HG03108 (cell line): ENCODE results near the gene CHKA.

ENCODE experiments used
- ATAC-seq: cut with Tn5 transposase; IDR thresholded peaks from one replicate; pipeline ENCODE4 v1.9.1; 2021; ENCODE audit warnings: moderate library complexity; ENCODE audit not compliant: unreplicated experiment

Gene CHKA

GRCh38 chr11:68143310-68143689 is 22.1 kb upstream of the CHKA start:
- ATAC-seq, result no peak

DNA sequence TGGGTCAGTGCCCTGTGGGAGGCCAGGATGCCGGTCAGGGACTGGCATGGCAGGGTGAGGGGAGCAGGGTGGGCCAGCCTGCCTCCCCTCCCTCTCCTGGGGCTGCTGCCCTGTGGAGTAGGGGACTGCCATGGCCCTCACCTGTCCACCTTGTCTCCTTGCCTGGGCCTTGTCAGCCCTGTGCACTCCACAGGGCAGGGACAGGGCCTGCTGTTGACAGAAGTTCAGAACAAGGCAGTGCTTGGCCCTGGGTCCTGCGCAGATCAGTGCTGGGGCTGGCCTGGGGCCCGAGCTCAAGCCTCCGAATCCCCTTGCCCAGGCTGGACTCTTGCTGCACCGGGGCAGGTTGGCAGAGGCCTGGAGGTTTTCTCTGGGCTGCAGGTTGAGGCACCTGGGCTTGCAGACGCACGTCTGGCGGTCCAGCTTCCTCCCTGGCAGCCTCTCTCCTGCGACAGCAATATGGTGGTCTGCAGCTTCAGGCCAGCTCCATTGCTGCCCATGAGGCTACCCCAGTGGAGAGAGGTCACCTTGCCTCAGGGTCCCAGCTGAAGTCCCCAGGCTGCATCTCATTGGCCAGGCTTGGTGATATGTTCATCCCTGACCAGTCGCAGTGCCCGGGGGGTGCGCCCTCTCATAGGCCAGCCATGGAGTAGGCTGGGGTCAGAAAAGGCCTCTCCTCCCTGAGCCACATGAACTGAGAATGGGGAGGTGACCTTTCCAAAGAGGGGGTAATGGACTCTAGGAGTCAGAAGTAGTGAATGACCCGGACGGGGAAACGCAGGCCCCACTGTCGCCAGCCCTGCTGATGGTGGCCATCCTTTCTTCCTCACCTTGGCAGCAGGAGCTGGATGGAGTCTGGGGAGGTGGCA is 21.5 kb upstream of the CHKA start:
- no peak for ATAC-seq

DNA sequence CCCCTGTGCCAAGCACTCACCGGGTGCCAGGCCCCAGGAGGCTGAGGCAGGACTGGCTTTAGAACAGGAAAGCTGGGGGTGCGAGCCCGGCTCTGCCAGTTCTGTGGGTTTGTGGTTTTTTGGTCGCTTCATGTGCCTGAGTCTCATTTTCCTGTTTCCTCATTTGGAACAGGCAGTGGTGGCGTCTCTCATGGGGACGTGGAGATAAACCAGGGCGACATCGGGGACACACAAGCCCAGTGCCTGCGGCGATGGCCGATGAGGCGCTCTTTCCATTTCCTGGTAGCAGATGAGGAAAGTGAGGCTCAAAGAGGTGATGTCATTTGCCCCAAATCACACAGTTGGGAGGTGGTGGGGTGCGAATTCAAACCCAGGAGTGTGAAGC is 20.8 kb upstream of the CHKA start:
- no peak for ATAC-seq

DNA sequence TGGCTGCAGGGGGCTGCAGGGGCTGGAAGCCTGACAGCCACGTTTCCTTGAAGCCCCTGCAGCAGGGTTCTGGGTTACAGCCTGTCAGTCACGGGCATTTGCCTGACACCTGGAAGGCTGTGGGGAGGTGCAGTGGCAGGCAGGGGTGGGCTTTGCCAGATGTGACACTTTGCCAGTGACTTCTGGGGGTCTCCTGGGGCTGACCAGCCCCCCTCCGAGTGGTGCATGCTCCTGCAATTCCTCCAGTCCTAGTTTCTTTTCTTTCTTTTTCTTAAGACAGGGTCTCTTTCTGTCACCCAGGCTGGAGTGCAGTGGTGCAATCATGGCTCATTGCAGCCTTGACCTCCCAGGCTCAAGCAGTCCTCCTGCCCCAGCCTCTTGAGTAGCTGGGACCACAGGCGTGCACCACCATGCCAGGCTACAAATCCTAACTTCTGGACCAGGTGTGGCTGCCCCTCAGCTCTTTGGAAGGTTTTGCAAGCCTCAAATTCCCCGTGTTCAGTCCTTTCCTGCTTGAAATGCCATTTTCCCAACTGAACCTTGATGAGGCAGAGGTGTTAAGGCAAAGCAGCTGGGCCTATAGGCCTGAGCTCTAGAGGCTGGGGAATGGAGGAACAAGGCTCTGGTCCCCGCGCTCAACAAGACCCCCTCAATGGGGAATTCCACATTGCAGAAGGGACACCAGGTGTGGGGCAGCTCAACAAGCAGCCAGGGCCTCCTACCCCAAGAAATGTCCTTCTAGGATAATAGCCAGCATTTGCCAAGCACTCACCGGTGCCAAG is 20.2 kb upstream of the CHKA start:
- no peak for ATAC-seq

- no peak for ATAC-seq
Observed at GRCh38 chr11:68140496-68141245, 19.5 kb upstream of the CHKA start.

DNA sequence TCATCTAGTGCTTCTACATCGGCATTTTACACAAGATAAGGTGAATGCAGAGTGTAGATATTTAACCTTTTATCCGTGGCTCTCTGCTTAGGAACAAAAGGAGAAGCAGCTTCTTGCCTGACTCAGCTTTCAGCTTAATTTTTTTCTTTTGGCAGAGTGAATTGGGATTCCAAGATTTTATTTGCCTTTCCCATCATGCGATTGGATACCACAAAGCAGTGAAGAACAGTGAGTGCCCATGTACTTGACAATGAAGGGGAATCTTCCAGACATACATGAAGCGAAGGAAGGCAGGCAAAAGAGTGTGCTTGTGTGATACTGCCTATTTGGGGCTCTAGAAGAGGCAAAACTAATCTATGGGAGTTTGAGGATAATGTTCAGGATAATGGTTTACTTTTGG is 17.0 kb upstream of the CHKA start:
- no peak for ATAC-seq

DNA sequence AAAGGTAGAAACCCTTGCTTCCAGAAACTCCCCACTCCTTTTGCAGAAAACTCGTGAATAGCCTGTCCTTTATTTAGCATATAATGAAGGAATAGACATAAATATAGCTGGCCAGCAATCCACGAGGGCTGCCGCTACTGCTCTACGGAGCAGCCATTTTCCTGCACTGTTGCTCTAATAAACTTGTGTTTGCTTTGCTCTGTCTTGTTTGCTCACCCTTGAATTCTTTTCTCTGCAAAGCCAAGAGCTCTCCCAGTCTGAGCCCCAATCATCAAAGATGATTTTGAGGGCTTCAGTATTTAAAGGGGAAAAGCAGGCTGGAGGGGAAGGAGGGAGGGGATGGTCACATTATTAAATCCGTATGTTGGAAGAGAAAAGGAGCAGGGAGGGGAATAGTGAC is 16.6 kb upstream of the CHKA start:
- no peak for ATAC-seq

DNA sequence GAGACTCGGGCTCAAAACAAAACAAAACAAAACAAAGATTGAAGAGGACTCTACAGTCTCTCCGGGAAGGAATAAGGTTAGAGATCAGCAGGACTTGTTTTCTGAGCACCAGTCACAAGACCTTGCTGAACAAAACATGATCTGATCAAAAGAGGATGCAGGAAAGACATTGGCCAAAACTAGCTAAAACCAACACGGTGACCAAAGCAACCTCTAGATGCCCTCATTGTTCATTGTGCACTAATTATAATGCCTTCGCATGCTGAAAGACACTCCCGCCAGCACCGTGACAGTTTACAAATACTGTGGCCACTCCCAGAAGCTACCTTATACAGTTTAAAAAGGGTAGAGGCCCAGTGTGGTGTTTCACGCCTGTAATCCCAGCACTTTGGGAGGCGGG is 15.7 kb upstream of the CHKA start:
- ATAC-seq, result no peak

- ATAC-seq, result no peak
Observed at GRCh38 chr11:68135161-68135560, 14.0 kb upstream of the CHKA start.

DNA sequence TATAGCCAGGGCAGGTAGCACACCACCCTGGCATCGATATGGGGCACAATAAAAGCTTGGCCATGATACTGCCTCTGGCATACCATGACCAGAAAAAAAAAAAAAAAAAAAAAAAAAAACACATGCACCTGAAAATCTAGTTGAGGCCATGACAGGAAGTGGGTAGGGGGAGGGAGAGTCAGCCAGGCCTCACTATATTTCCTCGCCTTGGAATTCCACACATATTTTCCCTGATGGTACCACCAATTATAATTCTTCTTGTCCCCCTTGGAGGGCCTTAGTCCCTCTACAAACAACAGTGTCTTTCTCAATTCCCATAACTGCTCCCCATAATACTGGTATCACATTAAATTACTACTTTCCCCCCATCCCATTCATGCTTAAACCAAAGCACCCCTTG is 12.6 kb upstream of the CHKA start:
- ATAC-seq, result no peak

DNA sequence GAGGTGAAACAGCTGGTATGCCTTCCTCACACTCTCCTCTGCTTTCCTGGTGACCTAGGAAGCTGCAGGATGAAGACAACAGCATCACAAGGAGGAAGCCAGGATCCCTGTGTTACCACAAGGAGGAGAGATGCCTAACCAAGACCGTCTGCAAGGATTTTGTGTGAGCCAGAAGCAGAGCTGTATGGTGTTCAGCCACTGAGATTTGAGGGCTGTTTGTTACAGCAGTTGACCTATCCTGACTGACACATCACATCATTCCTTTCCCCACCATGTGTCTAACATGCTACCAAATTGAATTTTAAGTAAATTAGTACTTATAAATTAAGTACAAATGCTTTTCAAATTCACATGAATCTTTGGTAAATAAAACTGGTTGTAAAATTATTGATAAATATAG is 8.9 kb upstream of the CHKA start:
- no peak for ATAC-seq

DNA sequence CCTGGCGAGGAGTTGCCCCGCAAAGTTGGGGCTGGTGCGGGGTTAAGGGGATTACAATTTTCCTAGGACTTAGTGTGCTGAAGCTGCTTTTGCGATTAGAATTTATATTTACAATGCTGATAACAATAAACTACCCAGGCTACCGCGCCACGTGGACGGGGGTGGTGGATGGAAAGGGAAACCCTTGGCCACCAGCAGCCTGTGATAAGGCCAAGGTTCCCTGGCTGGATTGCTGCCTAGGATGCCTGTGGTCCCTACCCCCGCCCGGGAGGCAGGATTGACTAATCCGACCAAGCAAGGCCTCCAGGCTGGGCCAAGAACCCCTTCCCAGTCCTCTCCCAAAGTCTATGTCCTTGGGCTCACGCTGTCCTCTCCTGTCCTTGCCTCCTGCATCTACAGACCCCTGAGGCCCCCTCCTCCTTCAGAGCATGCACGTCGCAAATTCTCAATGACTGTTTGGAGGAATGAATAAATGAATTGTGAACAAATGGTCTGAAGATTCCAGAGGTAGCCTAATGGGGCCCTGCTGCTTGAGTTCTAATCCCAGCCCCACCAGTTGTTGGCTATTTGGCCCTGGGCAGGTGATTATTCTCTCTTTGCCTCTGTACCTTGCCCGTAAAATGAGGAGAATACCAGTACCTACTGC is 7.6 kb upstream of the CHKA start:
- no peak for ATAC-seq

- ATAC-seq, result no peak
Observed at GRCh38 chr11:68127714-68128681, 6.8 kb upstream of the CHKA start.

DNA sequence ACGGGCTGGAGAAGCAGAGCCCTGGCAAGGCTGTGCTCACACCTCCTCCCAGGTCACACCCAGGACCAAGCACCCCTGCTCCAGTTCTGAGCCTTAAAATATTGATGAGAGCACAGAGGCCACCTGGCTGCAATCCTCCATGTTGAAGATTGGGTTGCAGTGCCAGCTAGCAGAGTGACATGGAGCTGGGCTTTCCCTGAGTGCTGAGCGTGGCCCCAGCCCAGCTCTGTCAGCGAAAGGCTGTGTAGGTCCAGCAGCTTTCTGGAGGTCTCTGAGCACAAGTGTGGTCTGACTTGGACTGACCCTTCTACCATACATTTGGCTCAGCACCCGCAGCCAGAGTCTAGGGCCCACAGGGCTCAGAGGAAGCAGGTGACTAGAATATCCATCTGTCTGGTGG is 4.0 kb upstream of the CHKA start:
- no peak for ATAC-seq

DNA sequence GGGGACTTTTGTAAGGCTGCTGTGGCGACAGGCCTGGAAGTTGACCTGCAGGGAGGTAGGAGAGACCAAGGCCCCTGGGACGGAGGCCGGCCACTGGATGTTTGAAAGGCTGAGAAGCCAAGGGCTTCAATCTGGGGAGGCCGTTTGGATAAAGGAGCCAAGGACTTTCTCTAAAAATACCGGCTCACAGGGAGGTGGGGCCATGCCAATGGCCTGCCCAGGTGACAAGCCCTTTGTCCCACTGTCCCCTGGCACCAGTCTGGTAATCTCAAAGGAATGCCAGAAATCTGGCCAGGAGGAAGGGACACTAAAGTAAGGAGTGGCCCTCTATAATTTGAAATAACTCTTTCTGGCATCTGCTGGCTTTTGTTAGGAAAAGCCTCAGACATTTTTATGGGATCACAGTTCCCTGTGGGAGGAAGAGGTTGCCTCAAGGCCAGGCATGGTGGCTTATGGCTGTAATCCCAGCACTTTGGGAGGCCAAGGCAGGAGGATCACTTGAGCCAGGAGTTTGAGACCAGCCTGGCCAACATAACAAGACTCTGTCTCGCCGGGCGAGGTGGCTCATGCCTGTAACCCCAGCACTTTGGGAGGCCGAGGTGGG is 1.9 kb upstream of the CHKA start:
- no peak for ATAC-seq

- no peak for ATAC-seq
Observed at GRCh38 chr11:68120273-68121066, 718 bp downstream of the CHKA start.

- ATAC-seq, result no peak
Observed at GRCh38 chr11:68118706-68119448, 2.3 kb downstream of the CHKA start.

- ATAC-seq, result no peak
Observed at GRCh38 chr11:68117853-68118470, 3.2 kb downstream of the CHKA start.
